ENCODE data around the gene SPIB. TPM values are rescaled to one million over a fixed set of nuclear protein-coding genes. Genes with fewer than 3 reads are reported as not detected.
A peak's percentile ranks its signal among the peaks of the same experiment; 100 is the strongest.

SPIB gene
- total RNA-seq, 1 donor from 2014 or later = 1.7 TPM

DNA sequence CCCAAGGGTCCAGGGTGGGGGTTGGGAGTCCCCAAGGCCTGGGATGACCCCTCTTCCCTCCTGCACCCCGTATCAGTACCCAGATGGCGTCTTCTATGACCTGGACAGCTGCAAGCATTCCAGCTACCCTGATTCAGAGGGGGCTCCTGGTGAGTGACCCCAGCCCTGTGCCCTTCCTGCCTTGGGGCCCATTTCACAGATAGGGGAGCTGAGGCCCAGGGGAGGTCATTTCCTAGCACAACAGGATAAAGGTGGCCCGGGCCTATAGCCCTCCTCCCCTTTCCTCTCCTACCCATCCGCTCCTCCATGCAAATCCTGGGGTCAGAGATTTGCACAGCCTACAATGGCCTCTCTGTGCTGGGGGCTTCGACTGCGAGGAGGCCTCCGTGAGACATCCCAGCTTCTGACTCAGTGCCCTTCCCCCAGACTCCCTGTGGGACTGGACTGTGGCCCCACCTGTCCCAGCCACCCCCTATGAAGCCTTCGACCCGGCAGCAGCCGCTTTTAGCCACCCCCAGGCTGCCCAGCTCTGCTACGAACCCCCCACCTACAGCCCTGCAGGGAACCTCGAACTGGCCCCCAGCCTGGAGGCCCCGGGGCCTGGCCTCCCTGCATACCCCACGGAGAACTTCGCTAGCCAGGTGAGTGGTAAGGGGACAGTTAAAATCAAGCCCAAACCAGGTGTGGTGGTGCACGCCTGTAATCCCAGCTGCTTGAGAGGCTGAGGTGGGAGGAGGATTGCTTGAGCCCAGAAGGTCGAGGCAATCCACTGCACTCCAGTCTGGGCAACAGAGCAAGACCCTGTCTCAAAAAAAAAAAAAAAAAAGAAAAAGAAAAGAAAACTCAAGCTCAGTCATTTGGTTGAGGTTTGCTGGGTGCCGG is 3.9 kb downstream of the SPIB start:
- TF ChIP-seq, protein P1, sequence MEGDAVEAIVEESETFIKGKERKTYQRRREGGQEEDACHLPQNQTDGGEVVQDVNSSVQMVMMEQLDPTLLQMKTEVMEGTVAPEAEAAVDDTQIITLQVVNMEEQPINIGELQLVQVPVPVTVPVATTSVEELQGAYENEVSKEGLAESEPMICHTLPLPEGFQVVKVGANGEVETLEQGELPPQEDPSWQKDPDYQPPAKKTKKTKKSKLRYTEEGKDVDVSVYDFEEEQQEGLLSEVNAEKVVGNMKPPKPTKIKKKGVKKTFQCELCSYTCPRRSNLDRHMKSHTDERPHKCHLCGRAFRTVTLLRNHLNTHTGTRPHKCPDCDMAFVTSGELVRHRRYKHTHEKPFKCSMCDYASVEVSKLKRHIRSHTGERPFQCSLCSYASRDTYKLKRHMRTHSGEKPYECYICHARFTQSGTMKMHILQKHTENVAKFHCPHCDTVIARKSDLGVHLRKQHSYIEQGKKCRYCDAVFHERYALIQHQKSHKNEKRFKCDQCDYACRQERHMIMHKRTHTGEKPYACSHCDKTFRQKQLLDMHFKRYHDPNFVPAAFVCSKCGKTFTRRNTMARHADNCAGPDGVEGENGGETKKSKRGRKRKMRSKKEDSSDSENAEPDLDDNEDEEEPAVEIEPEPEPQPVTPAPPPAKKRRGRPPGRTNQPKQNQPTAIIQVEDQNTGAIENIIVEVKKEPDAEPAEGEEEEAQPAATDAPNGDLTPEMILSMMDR (IDR thresholded peaks at IDR 0.05; ENCODE audit: unreplicated experiment) = no peak
- no peak for DNase-seq (ENCODE audit: low spot score, unreplicated experiment)
- Mint-ChIP-seq H3K9me3 (ENCODE audit: low read depth) (no peaks in the 10 kb centered on the region), H3K4me3 (ENCODE audit: low read depth) (no peak overlapping the region), H3K4me1 (ENCODE audit: low read depth) (peaks cover 9% of the 10 kb centered on the region), H3K27ac (no peak overlapping the region), H3K27me3 (peaks cover 26% of the 10 kb centered on the region), H3K36me3 (ENCODE audit: insufficient read depth) (no peaks in the 10 kb centered on the region)

DNA sequence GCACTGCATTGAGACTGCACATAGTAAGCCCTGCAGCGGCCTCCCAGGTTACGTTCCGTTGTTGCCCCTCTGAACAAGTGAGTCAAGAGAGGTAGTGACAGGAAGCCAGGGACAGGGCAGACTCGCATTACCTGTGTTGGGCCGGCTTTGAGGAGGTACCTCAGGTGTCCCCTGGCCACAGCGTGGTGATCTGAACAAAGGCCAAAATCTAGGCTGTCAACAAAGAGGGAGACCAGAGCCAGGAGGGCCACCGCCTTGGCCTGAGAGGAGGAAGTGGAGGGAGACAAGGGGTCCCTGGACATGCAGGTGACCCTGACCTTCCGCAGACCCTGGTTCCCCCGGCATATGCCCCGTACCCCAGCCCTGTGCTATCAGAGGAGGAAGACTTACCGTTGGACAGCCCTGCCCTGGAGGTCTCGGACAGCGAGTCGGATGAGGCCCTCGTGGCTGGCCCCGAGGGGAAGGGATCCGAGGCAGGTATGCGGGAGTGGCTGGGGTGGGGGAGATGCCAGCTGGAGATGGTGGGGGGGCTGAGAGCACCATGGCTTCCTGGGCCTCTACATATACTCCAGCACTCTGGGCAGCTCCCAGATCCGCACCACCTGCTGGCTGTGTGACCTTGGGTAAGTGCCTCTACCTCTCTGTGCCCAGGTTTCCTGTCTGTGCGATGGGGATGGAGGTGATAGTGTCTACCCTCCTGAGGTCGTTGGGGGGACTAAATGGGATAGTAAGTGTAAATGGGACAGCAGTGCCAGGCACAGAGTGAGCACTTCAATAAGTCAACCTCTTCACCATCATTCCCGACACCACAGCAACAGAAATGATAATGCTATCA is 4.8 kb downstream of the SPIB start:
- Mint-ChIP-seq H3K9me3 (ENCODE audit: low read depth) (no peaks in the 10 kb centered on the region), H3K4me3 (ENCODE audit: low read depth) (no peak overlapping the region), H3K27ac (peak overlapping the region; percentile 73), H3K36me3 (ENCODE audit: insufficient read depth) (no peaks in the 10 kb centered on the region), H3K4me1 (ENCODE audit: low read depth) (peaks cover 7% of the 10 kb centered on the region), H3K27me3 (peaks cover 24% of the 10 kb centered on the region)
- TF ChIP-seq, protein P1 (IDR thresholded peaks at IDR 0.05; ENCODE audit: unreplicated experiment) = no peak
- DNase-seq (ENCODE audit: low spot score, unreplicated experiment) = no peak

DNA sequence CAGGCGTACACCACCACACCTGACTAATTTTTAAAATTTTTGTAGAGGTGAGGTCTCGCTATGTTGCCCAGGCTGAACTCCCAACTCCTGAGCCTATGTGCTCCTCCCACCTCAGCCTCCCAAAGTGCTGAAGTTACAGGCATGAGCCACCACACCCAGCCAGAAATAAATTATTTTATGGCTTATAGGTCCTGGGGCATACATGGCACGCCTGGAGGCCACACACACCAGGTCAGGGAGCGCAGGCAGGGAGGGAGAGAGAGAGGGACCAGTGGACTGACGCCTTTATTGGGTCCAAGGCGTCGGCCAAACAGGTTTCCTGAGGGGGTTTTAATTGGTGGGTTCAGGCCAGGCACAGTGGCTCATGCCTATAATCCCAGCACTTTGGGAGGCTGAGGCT is 6.8 kb downstream of the SPIB start:
- no peaks in the 10 kb centered on the region for H3K4me1 Mint-ChIP-seq (ENCODE audit: low read depth)
- no peaks in the 10 kb centered on the region for H3K9me3 Mint-ChIP-seq (ENCODE audit: low read depth)
- no peak overlapping the region for H3K4me3 Mint-ChIP-seq (ENCODE audit: low read depth)
- no peak overlapping the region for H3K27ac Mint-ChIP-seq
- H3K36me3 Mint-ChIP-seq (ENCODE audit: insufficient read depth) = no peaks in the 10 kb centered on the region
- DNase-seq (ENCODE audit: low spot score, unreplicated experiment) = no peak
- TF ChIP-seq, protein P1 (IDR thresholded peaks at IDR 0.05; ENCODE audit: unreplicated experiment) = no peak
- peaks cover 25% of the 10 kb centered on the region for H3K27me3 Mint-ChIP-seq

DNA sequence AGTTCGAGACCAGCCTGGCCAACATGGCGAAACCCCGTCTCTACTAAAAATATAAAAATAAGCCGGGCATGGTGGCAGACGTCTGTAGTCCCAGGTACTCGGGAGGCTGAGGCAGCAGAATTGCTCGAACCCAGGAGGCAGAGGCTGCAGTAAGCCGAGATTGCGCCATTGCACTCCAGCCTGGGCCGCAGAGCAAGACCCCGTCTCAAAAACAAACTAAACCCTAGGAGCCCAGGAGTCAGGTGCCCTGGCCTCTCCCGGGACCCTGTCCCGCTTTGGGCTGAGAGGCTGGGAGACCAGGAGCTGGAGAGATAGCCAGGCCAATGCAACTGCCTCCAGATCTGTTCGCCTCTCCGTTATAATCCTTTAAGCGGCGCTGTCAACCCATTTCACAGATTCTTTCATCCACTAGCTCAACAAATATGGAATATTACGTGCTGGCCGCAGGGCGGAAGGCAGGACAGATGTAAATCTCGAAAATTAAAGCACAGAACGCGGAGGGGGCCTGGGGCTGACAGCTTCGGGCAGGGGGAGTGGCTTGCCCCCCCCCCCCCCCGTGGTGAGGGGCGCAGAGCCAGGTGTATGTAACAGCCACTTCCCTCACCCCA is 8.7 kb downstream of the SPIB start:
- peaks cover 4% of the 10 kb centered on the region for H3K4me1 Mint-ChIP-seq (ENCODE audit: low read depth)
- H3K27me3 Mint-ChIP-seq = peaks cover 29% of the 10 kb centered on the region
- DNase-seq (ENCODE audit: low spot score, unreplicated experiment) = no peak
- H3K9me3 Mint-ChIP-seq (ENCODE audit: low read depth) = no peaks in the 10 kb centered on the region
- no peaks in the 10 kb centered on the region for H3K36me3 Mint-ChIP-seq (ENCODE audit: insufficient read depth)
- TF ChIP-seq, protein P1 (IDR thresholded peaks at IDR 0.05; ENCODE audit: unreplicated experiment) = no peak
- no peak overlapping the region for H3K4me3 Mint-ChIP-seq (ENCODE audit: low read depth)
- no peak overlapping the region for H3K27ac Mint-ChIP-seq

DNA sequence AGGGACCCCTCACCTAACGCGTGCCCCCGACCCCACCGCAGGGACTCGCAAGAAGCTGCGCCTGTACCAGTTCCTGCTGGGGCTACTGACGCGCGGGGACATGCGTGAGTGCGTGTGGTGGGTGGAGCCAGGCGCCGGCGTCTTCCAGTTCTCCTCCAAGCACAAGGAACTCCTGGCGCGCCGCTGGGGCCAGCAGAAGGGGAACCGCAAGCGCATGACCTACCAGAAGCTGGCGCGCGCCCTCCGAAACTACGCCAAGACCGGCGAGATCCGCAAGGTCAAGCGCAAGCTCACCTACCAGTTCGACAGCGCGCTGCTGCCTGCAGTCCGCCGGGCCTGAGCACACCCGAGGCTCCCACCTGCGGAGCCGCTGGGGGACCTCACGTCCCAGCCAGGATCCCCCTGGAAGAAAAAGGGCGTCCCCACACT is 9.3 kb downstream of the SPIB start:
- Mint-ChIP-seq H3K27me3 (peaks cover 32% of the 10 kb centered on the region), H3K9me3 (ENCODE audit: low read depth) (no peaks in the 10 kb centered on the region), H3K27ac (no peak overlapping the region), H3K36me3 (ENCODE audit: insufficient read depth) (no peaks in the 10 kb centered on the region), H3K4me1 (ENCODE audit: low read depth) (peaks cover 4% of the 10 kb centered on the region), H3K4me3 (ENCODE audit: low read depth) (no peak overlapping the region)
- TF ChIP-seq, protein P1 (IDR thresholded peaks at IDR 0.05; ENCODE audit: unreplicated experiment) = no peak
- DNase-seq (ENCODE audit: low spot score, unreplicated experiment) = peak; percentile 42

Data from progenitor cell of endocrine pancreas (in vitro differentiated cells).